GM18867 (cell line): ENCODE data around the gene DCST2.
"Not testable (repeated sequence)": the region's sequence is repeated elsewhere in the genome, so short reads cannot be mapped to it uniquely, and the experiment has no call there.

Source experiments
- ATAC-seq: cut with Tn5 transposase; IDR thresholded peaks from one replicate; pipeline ENCODE4 v1.9.1; 2021; ENCODE audit warnings: mild to moderate bottlenecking, moderate library complexity; ENCODE audit not compliant: unreplicated experiment

DCST2 gene

DNA sequence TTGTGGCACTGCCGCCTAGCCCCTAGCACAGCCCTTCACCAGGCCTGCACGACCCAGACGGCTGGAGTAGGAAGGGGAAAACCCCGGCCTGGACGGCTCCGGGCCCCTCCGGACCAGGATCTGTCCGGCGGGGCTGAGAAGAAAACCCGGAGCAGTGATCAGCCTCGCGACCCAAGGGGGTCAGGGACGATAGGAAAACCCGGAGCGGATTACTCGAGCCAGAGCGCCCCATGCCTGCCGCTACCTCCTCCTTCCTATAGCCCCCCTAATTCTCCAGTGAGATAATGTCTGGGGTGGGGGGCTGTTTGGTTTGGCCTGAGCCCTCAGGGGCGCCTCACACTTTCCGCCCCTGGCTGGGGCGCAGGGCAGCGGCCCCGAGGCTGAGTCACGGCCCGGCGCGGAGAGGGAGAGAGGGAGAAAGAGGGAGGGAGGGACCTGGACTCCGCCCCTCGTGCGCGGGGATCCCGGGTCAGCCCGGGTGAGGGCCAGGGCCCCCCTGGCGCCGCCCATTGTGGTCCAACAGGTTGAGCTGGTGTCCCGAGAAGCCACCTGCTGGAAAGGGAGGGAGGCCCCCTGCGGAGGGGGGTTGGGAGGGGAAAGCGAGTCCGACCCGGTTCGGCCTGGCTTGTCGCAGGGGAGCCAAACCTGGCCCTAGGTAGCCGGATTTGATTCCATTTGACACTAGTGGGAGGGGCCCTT, 32.7 kb downstream of the DCST2 start:
- peak; percentile 41 for ATAC-seq

DNA sequence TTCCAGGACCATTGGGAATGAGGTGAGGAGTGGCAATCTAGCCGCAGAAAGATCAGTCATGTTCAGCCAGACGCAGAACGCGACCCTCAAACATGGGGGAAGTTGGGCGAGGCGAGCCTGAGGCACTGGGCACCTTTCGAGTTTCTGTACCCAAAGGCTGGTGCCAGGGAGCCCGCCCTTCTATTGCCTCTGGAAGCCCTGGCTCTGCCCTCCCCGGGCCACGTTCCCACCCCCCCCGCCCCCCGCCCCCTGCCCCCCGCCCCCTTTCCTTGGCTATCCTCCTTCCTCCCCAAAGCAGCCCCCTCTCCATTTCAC, 33.2 kb downstream of the DCST2 start:
- no peak for ATAC-seq

GRCh38 chr1:154999571-155000410, 33.8 kb downstream of the DCST2 start:
- ATAC-seq: no peak

DNA sequence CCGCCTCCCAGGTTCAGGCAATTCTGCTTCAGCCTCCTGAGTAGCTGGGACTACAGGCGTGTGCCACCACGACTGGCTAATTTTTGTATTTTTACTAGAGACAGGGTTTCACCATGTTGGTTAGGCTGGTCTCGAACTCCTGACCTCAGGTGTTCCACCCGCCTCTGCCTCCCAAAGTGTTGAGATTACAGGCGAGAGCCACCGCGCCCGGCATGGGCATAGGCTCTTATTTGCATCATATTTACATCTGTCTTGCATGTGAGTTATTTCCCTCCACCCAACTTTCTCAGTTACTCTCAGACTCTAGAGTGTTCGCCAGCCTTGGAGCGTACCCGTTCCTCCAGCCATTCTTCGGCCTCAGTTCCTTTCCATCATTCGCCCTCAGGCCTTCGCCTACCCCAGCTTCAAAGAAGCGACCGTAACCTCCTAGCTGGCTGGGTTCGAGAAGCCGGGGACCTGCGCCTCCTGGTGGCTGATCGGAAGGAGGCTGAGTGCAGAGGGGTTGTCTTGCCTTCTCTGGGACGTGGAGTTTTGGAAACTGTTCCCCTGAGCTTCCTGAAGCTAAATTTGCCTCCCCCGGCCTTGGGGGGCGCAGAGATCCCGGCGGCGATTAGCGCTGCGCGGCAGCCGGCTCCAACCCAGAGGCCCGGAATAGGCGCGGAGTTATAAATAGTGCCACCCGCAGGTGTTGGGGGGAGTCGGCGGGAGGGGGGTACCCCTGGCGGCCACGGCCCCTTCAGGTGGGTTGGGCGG, 34.6 kb downstream of the DCST2 start:
- ATAC-seq: no peak

DNA sequence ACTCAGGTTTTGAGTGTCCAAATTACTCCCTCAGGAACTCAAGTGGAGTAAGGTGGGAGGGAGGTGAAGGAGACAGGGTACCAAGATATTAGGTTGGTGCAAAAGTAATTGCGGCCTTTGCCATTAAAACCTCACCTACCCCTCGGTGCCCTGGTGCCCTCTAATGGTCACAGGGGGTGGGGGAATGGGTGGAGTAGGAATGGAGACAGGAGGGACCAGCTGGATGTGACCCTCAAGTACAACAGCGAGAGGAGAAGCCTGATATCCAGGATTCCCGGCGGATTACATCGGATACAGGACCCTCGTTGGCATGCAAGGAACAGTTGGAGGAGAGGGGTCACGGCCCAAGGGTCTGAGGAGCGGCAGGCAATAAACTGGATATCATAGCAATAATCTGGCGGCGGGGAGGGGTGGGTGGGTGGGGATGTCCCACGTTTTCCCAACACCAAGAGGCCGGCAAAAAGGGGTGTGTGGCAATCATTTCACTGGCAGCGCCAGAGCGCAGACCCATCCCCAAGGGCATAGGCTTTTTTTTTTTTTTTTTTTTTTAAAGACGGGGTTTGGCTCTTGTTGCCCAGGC, 35.3 kb downstream of the DCST2 start:
- no peak for ATAC-seq

- no peak for ATAC-seq
Observed at GRCh38 chr1:154996966-154997701, 36.4 kb downstream of the DCST2 start.

GRCh38 chr1:154995301-154995983, 38.1 kb downstream of the DCST2 start:
- ATAC-seq: not testable (repeated sequence)

DNA sequence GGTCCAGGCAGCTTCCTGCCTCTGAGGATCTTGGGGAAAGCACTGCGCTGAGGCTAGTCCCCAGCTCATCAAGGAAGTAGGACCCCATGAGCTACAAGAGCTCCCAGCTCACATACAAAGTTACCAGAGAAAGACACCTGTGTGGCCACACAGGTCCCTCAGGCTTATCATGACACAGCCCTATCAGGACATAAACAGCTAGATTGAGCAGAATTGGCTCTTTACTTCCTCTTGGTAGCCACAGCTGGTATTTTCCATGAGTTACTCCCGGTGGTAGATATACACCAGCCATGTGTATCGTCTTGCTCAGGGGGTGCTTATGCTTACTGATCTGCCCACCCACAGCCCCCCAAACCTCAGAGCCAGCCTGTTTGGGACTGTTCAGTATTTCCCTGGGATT, 39.0 kb downstream of the DCST2 start:
- no peak for ATAC-seq

- ATAC-seq: no peak
Observed at GRCh38 chr1:154994269-154994587, 39.4 kb downstream of the DCST2 start.

- no peak for ATAC-seq
Observed at GRCh38 chr1:154993572-154994268, 39.9 kb downstream of the DCST2 start, which contains the start of gene LENEP. LENEP (plus strand) TSS chr1:154993586; CDS start chr1:154993608, 22 bp downstream.

DNA sequence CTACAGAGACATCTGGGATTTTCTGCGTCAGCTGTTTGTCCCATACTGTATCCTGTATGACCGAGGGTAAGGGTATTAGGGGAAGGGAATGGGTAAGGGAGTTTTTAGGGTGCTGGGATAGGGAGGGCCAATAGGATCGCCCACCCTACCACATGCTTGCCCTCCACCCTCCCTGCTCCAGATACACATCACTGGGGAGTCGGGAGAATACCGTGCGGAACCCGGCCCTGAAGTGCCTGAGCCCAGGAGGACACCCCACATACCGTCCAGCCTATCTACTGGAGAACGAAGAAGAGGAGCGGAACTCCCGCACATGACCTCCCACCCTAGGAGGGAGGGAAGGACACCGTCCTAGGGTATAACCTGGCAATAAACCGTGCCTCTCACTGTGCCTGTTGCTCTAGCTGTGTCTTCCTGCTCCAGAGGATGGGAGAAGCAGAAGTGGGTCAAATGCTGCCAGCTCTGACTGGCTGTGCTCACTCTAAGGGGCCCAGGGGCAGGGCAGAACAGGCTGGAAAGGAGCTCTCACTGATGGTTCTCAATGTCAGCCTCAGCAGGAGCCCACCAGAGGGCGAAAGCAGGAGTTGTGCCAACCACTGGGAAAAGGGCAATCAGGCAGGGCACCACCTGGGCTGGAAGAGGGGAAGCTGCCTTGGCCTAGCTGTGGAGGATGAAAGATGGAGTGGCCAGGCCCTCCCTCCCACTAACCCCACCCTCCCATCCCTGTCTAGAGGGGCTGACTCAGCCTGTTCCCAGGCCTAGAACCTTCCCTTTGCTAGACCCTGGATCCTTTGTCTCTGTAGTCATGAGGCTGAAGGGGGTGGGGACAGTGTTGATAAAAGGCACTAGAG, 40.6 kb downstream of the DCST2 start:
- ATAC-seq: no peak

DNA sequence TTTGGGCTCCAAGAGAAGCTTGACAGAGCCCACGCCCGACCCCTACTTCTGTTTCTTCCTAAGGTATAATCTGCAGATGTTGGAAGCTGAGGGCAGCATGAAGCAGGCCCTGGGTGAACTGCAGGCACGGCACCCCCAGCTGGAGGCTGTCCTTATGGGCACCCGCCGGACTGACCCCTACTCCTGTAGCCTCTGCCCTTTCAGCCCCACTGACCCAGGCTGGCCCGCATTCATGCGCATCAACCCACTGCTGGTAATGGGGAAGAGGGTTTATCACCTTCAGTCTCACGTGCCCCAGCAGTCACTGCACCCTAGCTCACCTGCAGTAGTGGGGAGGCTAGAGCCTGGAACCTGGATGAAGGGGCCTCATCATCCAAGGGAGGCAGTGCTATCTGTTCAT, 43.3 kb downstream of the DCST2 start:
- no peak for ATAC-seq

DNA sequence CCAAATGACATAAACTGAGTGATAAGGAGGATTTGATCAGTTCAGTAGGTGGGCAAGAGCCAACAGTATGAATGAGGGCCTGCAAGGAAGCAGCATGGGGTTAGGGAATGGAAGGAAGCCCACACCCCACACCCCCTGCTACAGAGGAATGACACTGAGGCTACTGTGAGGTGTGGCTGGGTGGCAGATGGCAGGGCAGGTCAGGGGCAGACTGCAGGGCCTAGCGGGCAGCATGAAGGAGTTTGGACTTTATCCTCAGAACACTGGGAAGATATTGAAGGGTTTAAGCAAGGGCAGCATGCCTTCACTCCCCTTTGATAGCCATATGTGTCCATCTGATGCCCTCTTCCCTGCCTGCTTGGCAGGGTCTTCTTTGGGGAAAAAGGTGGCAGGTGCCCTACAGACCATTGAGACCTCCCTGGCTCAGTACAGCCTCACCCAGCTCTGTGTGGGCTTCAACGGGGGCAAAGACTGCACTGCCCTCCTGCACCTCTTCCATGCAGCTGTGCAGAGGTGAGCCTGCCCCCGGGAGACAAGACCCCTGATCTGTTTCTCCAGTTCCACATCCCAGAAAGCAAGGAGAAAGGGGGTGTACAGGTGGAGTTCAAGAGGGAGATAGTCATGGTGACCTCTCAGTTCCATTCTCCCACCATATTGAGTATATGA, 44.3 kb downstream of the DCST2 start:
- no peak for ATAC-seq

DNA sequence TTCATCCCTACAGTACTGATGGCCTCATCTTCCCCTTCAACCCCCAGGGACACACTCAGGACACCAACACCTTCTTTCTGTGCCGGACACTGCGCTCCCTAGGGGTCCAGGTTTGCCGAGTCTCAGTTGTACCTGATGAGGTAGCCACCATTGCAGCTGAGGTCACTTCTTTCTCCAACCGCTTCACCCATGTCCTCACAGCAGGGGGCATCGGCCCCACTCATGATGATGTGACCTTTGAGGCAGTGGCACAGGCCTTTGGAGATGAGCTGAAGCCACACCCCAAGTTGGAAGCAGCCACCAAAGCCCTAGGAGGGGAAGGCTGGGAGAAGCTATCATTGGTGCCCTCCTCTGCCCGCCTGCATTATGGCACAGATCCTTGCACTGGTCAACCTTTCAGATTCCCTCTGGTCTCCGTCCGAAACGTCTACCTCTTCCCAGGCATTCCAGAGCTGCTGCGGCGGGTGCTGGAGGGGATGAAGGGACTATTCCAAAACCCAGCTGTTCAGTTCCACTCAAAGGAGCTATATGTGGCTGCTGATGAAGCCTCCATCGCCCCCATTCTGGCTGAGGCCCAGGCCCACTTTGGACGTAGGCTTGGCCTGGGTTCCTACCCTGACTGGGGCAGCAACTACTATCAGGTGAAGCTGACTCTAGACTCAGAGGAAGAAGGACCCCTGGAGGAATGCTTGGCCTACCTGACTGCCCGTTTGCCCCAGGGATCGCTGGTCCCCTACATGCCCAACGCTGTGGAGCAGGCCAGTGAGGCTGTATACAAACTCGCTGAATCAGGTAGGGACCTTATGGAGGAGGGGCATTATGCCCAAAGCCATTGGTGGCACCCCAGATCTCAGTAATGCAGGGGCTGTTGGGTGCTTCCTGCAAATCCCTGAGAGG, 45.3 kb downstream of the DCST2 start:
- no peak for ATAC-seq

DNA sequence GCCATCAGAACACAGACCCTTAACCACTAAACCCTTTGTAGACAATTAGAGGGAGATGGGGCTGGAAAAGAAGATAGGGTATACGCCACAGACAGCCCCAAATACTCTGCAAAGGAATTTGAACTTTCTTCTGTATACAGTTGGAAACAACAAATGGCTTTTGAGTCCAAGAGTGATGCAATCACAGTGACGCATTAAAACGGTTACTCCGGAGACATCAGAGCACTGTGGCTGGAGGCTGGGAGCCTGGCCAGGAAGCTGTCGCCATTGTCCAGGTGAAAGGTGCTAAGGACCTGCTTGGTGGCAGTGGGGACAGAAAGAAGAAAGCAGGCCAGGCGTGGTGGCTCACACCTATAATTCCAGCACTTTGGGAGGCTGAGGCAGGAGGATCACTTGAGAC, 46.3 kb downstream of the DCST2 start:
- no peak for ATAC-seq

GRCh38 chr1:154986736-154987135, 46.8 kb downstream of the DCST2 start:
- ATAC-seq: not testable (repeated sequence)

DNA sequence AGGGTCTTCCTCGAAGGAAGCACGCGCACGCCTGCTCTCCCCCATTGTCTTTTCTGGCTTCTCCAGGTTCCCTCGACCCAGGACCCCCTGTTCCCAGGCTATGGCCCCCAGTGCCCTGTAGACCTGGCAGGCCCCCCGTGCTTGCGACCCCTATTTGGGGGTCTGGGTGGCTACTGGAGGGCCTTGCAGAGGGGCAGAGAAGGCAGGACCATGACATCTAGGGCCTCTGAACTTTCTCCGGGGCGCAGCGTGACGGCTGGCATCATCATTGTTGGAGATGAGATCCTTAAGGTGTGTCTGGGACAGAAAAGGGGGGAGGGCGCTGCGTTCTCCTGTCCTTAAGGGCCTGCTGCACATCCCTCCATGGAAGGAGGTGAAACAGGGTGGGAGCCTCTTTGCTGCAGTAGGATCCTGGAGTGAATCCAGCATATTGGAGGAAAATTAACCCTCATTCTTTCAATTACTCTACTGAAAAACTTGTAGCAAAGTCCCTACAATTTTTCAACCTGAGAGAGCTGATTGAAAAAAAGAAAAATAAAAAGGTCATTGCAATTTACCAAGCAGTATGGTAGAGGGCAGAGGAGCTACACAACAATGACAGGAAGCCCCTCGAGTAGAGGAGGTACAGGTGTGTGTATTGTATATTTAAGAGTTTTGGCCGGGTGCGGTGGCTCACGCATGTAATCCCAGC, 49.7 kb downstream of the DCST2 start:
- no peak for ATAC-seq
